Measurements from ENCODE around the gene PCGF3.
"Not testable (repeated sequence)": the region's sequence is repeated elsewhere in the genome, so short reads cannot be mapped to it uniquely, and the experiment has no call there.

PCGF3 gene

GRCh38 chr4:763191-763810, 57.7 kb downstream of the PCGF3 start:
- no peak for DNase-seq (ENCODE audit: low read depth in 2 of 2)

GRCh38 chr4:763922-764321, 58.3 kb downstream of the PCGF3 start:
- no peak for DNase-seq (ENCODE audit: low read depth in 2 of 2)

- no peak for DNase-seq (ENCODE audit: low read depth in 2 of 2)
Observed at GRCh38 chr4:764405-765169, 59.0 kb downstream of the PCGF3 start.

- DNase-seq (ENCODE audit: low read depth in 2 of 2): no peak
Observed at GRCh38 chr4:766152-766515, 60.5 kb downstream of the PCGF3 start.

- no peak for DNase-seq (ENCODE audit: low read depth in 2 of 2)
Observed at GRCh38 chr4:766559-767283, 61.1 kb downstream of the PCGF3 start.

GRCh38 chr4:768076-768475, 62.4 kb downstream of the PCGF3 start:
- DNase-seq (ENCODE audit: low read depth in 2 of 2): no peak

- DNase-seq (ENCODE audit: low read depth in 2 of 2): no peak
Observed at GRCh38 chr4:768995-769394, 63.4 kb downstream of the PCGF3 start.

GRCh38 chr4:769511-769910, 63.9 kb downstream of the PCGF3 start:
- no peak for DNase-seq (ENCODE audit: low read depth in 2 of 2)

- no peak for DNase-seq (ENCODE audit: low read depth in 2 of 2)
Observed at GRCh38 chr4:770022-770421, 64.4 kb downstream of the PCGF3 start.

- no peak for DNase-seq (ENCODE audit: low read depth in 2 of 2)
Observed at GRCh38 chr4:771464-771863, 65.8 kb downstream of the PCGF3 start.

GRCh38 chr4:772118-772517, 66.5 kb downstream of the PCGF3 start:
- DNase-seq (ENCODE audit: low read depth in 2 of 2): no peak

- no peak for DNase-seq (ENCODE audit: low read depth in 2 of 2)
Observed at GRCh38 chr4:772776-773175, 67.1 kb downstream of the PCGF3 start.

GRCh38 chr4:773214-773613, 67.6 kb downstream of the PCGF3 start:
- DNase-seq (ENCODE audit: low read depth in 2 of 2): no peak

GRCh38 chr4:774419-775092, 68.9 kb downstream of the PCGF3 start:
- DNase-seq (ENCODE audit: low read depth in 2 of 2): not testable (repeated sequence)

- not testable (repeated sequence) for DNase-seq (ENCODE audit: low read depth in 2 of 2)
Observed at GRCh38 chr4:775485-775884, 69.9 kb downstream of the PCGF3 start.

GRCh38 chr4:776743-777441, 71.3 kb downstream of the PCGF3 start:
- DNase-seq (ENCODE audit: low read depth in 2 of 2): no peak

- no peak for DNase-seq (ENCODE audit: low read depth in 2 of 2)
Observed at GRCh38 chr4:777520-778262, 72.1 kb downstream of the PCGF3 start.

- no peak for DNase-seq (ENCODE audit: low read depth in 2 of 2)
Observed at GRCh38 chr4:779555-779954, 73.9 kb downstream of the PCGF3 start.

- DNase-seq (ENCODE audit: low read depth in 2 of 2): not testable (repeated sequence)
Observed at GRCh38 chr4:780255-780654, 74.6 kb downstream of the PCGF3 start.

- no peak for DNase-seq (ENCODE audit: low read depth in 2 of 2)
Observed at GRCh38 chr4:780716-781492, 75.3 kb downstream of the PCGF3 start.

All from stimulated activated CD8-positive, alpha-beta memory T cell treated with anti-CD3 and anti-CD28 coated beads, Interleukin-15, amount 100 ng/mL, for 48 hours (primary cell).